Measurements from ENCODE around the gene CES4A. TPM values are rescaled to one million over a fixed set of nuclear protein-coding genes. Genes with fewer than 3 reads are reported as not detected.

The CES4A gene
- total RNA-seq, 4 donors from 2014 or later, result 4.8 to 9.6 (median 6.4) TPM

DNA sequence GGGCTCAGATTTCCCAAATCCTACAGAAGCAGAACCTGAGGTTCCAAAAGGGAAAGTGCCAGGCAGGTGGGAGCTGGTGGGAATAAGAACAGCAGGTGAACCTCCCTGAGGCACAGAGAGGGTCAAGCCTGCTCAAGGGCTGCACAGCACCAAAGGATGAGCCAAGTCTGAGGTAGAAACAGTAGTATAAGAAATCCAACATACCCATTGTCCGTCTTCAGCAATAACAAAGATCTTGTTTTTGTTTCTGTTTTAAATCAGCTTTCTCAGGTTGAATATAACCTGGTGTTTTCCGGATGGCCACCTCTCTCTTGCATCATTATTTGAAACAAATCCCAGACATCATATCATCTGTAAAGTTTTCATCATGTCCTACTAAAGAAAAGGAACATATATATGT is 38.0 kb upstream of the CES4A start:
- peaks cover 0 to 18% (median 0%) of the 10 kb centered on the region in 4 donors for H3K27me3 ChIP-seq
- H3K4me3 ChIP-seq, result no peak overlapping the region
- peaks cover 14 to 67% (median 22%) of the 10 kb centered on the region in 3 donors for H3K4me1 ChIP-seq
- H3K9me3 ChIP-seq, result no peaks in the 10 kb centered on the region
- H3K27ac ChIP-seq, result no peak overlapping the region
- intact Hi-C loops (cut with DNase I), result no loop called here
- no peak for TF ChIP-seq POLR2A (IDR thresholded peaks at IDR 0.05)
- TF ChIP-seq, protein P1, sequence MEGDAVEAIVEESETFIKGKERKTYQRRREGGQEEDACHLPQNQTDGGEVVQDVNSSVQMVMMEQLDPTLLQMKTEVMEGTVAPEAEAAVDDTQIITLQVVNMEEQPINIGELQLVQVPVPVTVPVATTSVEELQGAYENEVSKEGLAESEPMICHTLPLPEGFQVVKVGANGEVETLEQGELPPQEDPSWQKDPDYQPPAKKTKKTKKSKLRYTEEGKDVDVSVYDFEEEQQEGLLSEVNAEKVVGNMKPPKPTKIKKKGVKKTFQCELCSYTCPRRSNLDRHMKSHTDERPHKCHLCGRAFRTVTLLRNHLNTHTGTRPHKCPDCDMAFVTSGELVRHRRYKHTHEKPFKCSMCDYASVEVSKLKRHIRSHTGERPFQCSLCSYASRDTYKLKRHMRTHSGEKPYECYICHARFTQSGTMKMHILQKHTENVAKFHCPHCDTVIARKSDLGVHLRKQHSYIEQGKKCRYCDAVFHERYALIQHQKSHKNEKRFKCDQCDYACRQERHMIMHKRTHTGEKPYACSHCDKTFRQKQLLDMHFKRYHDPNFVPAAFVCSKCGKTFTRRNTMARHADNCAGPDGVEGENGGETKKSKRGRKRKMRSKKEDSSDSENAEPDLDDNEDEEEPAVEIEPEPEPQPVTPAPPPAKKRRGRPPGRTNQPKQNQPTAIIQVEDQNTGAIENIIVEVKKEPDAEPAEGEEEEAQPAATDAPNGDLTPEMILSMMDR (IDR thresholded peaks at IDR 0.05), result no peak
- WGBS, 2 donors, result 57% methylated on average over 2 of the region's 2 CpGs
- no peak for DNase-seq
- no peaks in the 10 kb centered on the region for H3K36me3 ChIP-seq

DNA sequence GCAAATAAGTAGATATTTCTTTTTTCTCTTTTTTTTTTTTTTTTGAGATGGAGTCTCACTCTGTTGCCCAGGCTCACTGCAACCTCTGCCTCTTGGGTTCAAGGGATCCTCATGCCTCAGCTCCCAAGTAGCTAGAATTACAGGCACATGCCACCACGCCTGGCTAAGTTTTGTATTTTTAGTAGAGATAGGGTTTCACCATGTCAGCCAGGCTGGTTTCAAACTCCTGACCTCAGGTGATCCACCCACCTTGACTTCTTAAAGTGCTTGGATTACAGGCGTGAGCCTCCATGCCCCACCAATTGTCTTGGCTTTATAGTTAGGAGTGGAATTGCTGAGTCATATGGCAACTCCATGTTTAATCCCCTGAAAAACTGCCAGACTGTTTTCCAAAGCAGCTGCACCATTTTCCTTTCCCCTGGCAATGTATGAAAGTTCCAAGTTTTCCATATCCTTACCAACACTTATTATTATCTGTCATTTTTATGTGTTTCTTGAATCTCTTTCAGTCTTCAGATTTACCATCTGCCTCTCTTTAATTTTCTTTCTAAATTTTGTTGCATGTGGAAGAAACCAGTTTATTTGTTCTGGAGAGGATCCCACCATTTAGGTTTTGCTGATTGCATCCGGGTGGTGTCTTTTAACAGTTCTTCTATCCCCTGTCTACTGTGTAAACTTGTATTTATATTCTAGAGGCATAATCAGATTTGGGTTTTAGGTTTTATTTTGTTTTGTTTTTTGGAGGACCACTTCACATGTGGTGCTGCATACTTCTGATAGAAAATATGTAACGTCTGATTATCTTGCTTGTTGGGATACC is 37.2 kb upstream of the CES4A start:
- no peak for DNase-seq
- H3K4me3 ChIP-seq, result no peak overlapping the region
- WGBS, 2 donors, result 73% methylated on average over 4 of the region's 4 CpGs
- intact Hi-C loops (cut with DNase I), result no loop called here
- peaks cover 14 to 67% (median 22%) of the 10 kb centered on the region in 3 donors for H3K4me1 ChIP-seq
- no peak overlapping the region for H3K27ac ChIP-seq
- H3K36me3 ChIP-seq, result no peaks in the 10 kb centered on the region
- no peak for TF ChIP-seq POLR2A (IDR thresholded peaks at IDR 0.05)
- TF ChIP-seq, protein P1 (IDR thresholded peaks at IDR 0.05), result no peak
- H3K27me3 ChIP-seq, result peaks cover 0 to 18% (median 0%) of the 10 kb centered on the region in 4 donors
- H3K9me3 ChIP-seq, result no peaks in the 10 kb centered on the region

DNA sequence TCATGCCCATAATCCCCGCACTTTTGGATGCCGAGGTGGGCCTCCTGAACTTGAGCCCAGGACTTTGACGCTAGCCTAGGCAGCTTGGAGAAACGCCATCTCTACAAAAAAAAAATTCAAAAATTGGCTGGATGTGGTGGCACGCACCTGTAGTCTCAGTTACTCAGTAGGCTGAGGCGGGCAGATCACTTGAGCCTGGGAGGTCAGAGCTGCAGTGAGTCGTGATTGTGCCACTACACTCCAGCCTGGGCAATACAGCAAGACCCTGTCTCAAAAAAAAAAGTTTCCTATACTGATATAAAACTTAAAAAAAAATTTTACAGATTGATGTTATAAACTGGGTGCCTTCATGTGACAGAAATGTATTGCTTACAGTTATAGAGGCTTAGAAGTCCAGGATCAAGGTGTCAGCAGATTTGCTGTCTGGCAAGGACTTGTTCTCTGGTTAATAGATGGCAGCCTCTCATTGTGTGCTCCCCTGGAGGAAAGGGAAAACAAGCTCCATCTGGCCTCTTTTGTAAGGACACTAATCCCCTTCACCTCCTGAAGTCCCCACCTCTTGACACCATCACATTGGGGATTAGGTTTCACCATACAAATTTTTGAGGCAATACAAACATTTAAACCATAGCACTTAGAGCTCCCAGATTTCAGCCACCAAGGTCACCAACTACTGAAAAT is 35.8 kb upstream of the CES4A start:
- Histone ChIP-seq H3K36me3 (no peaks in the 10 kb centered on the region), H3K4me3 (no peak overlapping the region), H3K4me1 (peaks cover 11 to 56% (median 22%) of the 10 kb centered on the region in 3 donors), H3K9me3 (no peaks in the 10 kb centered on the region), H3K27me3 (peaks cover 0 to 18% (median 0%) of the 10 kb centered on the region in 4 donors), H3K27ac (peak overlapping the region in 2 of 4 donors; percentile 57 to 68)
- intact Hi-C loops (cut with DNase I), result no loop called here
- DNase-seq, result no peak
- TF ChIP-seq, protein P1 (IDR thresholded peaks at IDR 0.05), result no peak
- no peak for TF ChIP-seq POLR2A (IDR thresholded peaks at IDR 0.05)
- WGBS, 2 donors, result 78 to 89% methylated on average over 7 of the region's 7 CpGs

DNA sequence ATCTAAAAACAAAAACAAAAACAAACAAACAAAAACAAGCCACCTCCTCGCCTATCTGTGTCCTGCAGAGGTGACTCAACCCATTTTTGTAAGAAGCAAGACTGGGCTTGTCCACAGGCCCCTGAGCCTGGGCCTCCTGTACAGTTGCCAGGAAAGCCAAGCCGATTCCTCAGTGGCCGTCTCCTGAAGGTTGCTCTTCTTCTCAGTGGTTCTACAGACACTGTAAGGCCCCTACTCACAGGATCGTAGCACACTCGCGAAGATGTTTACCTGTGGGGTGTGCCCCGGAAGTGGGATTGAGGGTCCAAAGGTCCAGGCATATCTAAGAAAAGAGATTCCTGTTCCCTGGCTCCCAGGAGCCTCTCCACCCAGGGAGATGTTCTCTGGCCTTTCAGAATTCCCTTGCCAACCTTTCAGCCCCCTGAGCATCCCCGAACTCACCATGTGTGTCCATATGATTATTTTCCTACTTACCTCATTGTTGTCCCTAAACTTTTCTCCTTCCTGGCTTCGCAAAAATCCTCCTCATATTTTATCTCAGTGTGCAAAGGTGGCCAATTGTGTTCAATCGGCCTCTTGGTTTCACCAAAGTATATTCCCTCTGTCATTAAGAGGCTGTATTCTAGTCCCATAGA is 34.8 kb upstream of the CES4A start:
- no peak for TF ChIP-seq POLR2A (IDR thresholded peaks at IDR 0.05)
- TF ChIP-seq, protein P1 (IDR thresholded peaks at IDR 0.05), result no peak
- no peak for DNase-seq
- H3K36me3 ChIP-seq, result no peaks in the 10 kb centered on the region
- 60 to 65% methylated on average over 10 of the region's 10 CpGs for WGBS, 2 donors
- intact Hi-C loops (cut with DNase I), result no loop called here
- peak overlapping the region in 3 of 4 donors; percentile 11 to 68 (median 57) for H3K27ac ChIP-seq
- no peaks in the 10 kb centered on the region for H3K9me3 ChIP-seq
- H3K27me3 ChIP-seq, result peaks cover 0 to 18% (median 0%) of the 10 kb centered on the region in 4 donors
- no peak overlapping the region for H3K4me3 ChIP-seq
- H3K4me1 ChIP-seq, result peaks cover 5 to 46% (median 16%) of the 10 kb centered on the region in 3 donors
